MCF 10A (cell line): ENCODE measurements around the gene TNFRSF18. TPM values are rescaled to one million over a fixed set of nuclear protein-coding genes. Genes with fewer than 3 reads are reported as not detected.

Source experiments
- Bru-seq: library from RNA; stranded (reverse); fragments of 400-500 nt; gene quantifications from one replicate; lab custom pipeline; 2021; lab: Mats Ljungman, UMichigan
- BruChase-seq, 2 experiments: library from RNA; stranded (reverse); fragments of 400-500 nt; gene quantifications; one replicate each; lab custom pipeline; 2021; lab: Mats Ljungman, UMichigan
- BruUV-seq: library from RNA; stranded (reverse); fragments of 400-500 nt; replicated peaks from 2 replicates; lab custom pipeline; 2021; lab: Mats Ljungman, UMichigan
- CTCF ChIA-PET: fragments of 300-600 bp; sonication (Branson Sonifier 250); formaldehyde crosslinking; extraction: SDS; loops from one replicate; lab custom pipeline; 2021; ENCODE audit warnings: antibody characterized with exemption, inconsistent platforms; lab: Yijun Ruan, JAX
- POLR2A ChIA-PET: fragments of 300-600, 350-650 bp; sonication (Branson Sonifier 250); formaldehyde crosslinking; extraction: SDS; loops from one replicate; lab custom pipeline; 2020; ENCODE audit warnings: antibody characterized with exemption, inconsistent platforms; lab: Yijun Ruan, JAX
- DNase-seq: peaks from one replicate; pipeline ENCODE4 v3.0.0-alpha.2; 2018; ENCODE audit not compliant: unreplicated experiment
- H3K27ac Mint-ChIP-seq: one replicate; pipeline ENCODE4 v1.8.0; 2022; ENCODE audit warnings: mild to moderate bottlenecking, low read depth, mixed read lengths; ENCODE audit not compliant: unreplicated experiment
- H3K27me3 Mint-ChIP-seq: one replicate; pipeline ENCODE4 v1.8.0; 2022; ENCODE audit warnings: mixed read lengths; ENCODE audit not compliant: insufficient read depth, unreplicated experiment
- H3K36me3 Mint-ChIP-seq: one replicate; pipeline ENCODE4 v1.8.0; 2022; ENCODE audit warnings: mild to moderate bottlenecking, moderate library complexity, mixed read lengths; ENCODE audit not compliant: insufficient read depth, unreplicated experiment
- H3K4me1 Mint-ChIP-seq: one replicate; pipeline ENCODE4 v1.8.0; 2022; ENCODE audit warnings: mixed read lengths; ENCODE audit not compliant: insufficient read depth, unreplicated experiment
- H3K4me3 Mint-ChIP-seq: one replicate; pipeline ENCODE4 v1.8.0; 2022; ENCODE audit warnings: mild to moderate bottlenecking, moderate library complexity, mixed read lengths; ENCODE audit not compliant: unreplicated experiment
- H3K9me3 Mint-ChIP-seq: one replicate; pipeline ENCODE4 v1.8.0; 2022; ENCODE audit warnings: mixed read lengths; ENCODE audit not compliant: unreplicated experiment
- CTCF ChIP-seq: fragments of 200-600 bp; IDR thresholded peaks from one replicate; pipeline ENCODE4 v1.8.0; 2022; ENCODE audit warnings: antibody characterized with exemption, mild to moderate bottlenecking; ENCODE audit not compliant: unreplicated experiment
- intact Hi-C: fragments of 100-400 bp; cut with micrococcal nuclease; formaldehyde crosslinking; loops from 2 replicates; pipeline ENCODE4 v1.14.1; 2022
- long read RNA-seq: library from polyadenylated mRNA; stranded (forward); transcript quantifications from one replicate; pipeline ENCODE4 v2.0.0, GENCODE V29; 2022
- total RNA-seq: library from RNA; stranded (reverse); gene quantifications from 2 replicates; pipeline ENCODE4 v1.2.3, GENCODE V29; 2022

TNFRSF18 gene
- total RNA-seq (not detected in 2 replicates), Bru-seq, nascent RNA (not detected), BruChase-seq, experiment 1, labeled RNA remaining after a 6-hour chase (not detected), BruChase-seq, experiment 2, labeled RNA remaining after a 2-hour chase (not detected)
- long read RNA-seq = 0 reads

GRCh38 chr1:1206376-1206965 is at the start of gene TNFRSF18:
Gene TNFRSF18 (minus strand): TSS chr1:1206592. CDS start chr1:1206571, 21 bp downstream.
- no TSS peak for BruUV-seq
- no peak within 1 kb of the TSS for H3K4me3 Mint-ChIP-seq
- ChIA-PET CTCF (interaction anchor here (1.0 to 1.1 kb wide), 2 partner anchors 11 to 89 kb away, joined by 3 read pairs; no protein-coding TSS in a partner anchor), POLR2A (interaction anchor here (0.6 to 1.2 kb wide), 2 partner anchors 32 to 51 kb away, joined by 3 read pairs; no protein-coding TSS in a partner anchor)
- no peak within 1 kb of the TSS for H3K27ac Mint-ChIP-seq
- no peak for DNase-seq
- intact Hi-C loops = no loop called here
- no peaks in the 10 kb centered on the region for H3K27me3 Mint-ChIP-seq
- peaks cover 15% of the 10 kb centered on the region for H3K4me1 Mint-ChIP-seq
- no peaks in the 10 kb centered on the region for H3K9me3 Mint-ChIP-seq
- no peak for TF ChIP-seq CTCF
- H3K36me3 Mint-ChIP-seq = peaks cover 5% of the 10 kb centered on the region

GRCh38 chr1:1255611-1256010 is 49.2 kb upstream of the TNFRSF18 start:
- no peak for DNase-seq
- no peaks in the 10 kb centered on the region for H3K9me3 Mint-ChIP-seq
- POLR2A ChIA-PET = no interaction called here
- TF ChIP-seq CTCF = no peak
- intact Hi-C loops = no loop called here
- no peaks in the 10 kb centered on the region for H3K27me3 Mint-ChIP-seq
- H3K4me3 Mint-ChIP-seq = no peak overlapping the region
- CTCF ChIA-PET = no interaction called here
- peaks cover 65% of the 10 kb centered on the region for H3K36me3 Mint-ChIP-seq
- no peak overlapping the region for H3K27ac Mint-ChIP-seq
- no TSS peak for BruUV-seq
- H3K4me1 Mint-ChIP-seq = peaks cover 22% of the 10 kb centered on the region

GRCh38 chr1:1255078-1255477 is 48.7 kb upstream of the TNFRSF18 start:
- BruUV-seq = TSS peak; percentile 74
- Mint-ChIP-seq H3K27ac (no peak overlapping the region), H3K27me3 (no peaks in the 10 kb centered on the region)

More at GRCh38 chr1:1255078-1255477, 48.7 kb upstream of the TNFRSF18 start:
- DNase-seq = no peak
- no peak overlapping the region for H3K4me3 Mint-ChIP-seq
- intact Hi-C loops = no loop called here
- no peaks in the 10 kb centered on the region for H3K9me3 Mint-ChIP-seq
- ChIA-PET POLR2A (interaction anchor here (0.6 kb wide), 1 partner anchor 313 kb away, joined by 3 read pairs; no protein-coding TSS in a partner anchor), CTCF (no interaction called here)
- H3K4me1 Mint-ChIP-seq = peaks cover 22% of the 10 kb centered on the region
- TF ChIP-seq CTCF = no peak
- H3K36me3 Mint-ChIP-seq = peaks cover 61% of the 10 kb centered on the region
